Ishikawa (cell line): ENCODE results near the gene SMYD3.

Experiments
- YY1 ChIP-seq: IDR thresholded peaks from 2 replicates; pipeline ENCODE4 v1.6.1; 2012; ENCODE audit warnings: low read depth
- TF ChIP-seq, protein P1 (sequence below): IDR thresholded peaks from 2 replicates; pipeline ENCODE4 v1.6.1; 2012; ENCODE audit warnings: low read depth, mild to moderate bottlenecking

DNA sequence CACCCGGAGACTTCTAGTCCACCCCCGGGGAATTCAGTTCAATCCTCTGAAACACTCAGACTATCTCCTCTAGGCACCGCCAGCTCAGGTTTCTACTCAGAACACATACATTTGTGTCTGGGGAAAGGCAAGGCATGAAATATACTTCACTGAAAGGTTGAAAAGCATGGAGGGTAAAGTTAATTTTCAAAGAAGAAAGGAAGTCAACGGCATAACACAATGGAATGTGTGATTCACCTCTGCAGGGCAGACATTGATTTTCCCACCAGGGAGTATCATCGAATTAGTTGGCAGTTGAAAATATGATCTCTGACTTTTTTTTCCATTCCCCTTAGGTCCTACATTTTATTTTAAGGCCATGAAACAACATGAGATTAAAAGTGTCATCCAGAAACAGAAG, 669.4 kb downstream of the SMYD3 start:
- no peak for TF ChIP-seq YY1
- TF ChIP-seq, protein P1, sequence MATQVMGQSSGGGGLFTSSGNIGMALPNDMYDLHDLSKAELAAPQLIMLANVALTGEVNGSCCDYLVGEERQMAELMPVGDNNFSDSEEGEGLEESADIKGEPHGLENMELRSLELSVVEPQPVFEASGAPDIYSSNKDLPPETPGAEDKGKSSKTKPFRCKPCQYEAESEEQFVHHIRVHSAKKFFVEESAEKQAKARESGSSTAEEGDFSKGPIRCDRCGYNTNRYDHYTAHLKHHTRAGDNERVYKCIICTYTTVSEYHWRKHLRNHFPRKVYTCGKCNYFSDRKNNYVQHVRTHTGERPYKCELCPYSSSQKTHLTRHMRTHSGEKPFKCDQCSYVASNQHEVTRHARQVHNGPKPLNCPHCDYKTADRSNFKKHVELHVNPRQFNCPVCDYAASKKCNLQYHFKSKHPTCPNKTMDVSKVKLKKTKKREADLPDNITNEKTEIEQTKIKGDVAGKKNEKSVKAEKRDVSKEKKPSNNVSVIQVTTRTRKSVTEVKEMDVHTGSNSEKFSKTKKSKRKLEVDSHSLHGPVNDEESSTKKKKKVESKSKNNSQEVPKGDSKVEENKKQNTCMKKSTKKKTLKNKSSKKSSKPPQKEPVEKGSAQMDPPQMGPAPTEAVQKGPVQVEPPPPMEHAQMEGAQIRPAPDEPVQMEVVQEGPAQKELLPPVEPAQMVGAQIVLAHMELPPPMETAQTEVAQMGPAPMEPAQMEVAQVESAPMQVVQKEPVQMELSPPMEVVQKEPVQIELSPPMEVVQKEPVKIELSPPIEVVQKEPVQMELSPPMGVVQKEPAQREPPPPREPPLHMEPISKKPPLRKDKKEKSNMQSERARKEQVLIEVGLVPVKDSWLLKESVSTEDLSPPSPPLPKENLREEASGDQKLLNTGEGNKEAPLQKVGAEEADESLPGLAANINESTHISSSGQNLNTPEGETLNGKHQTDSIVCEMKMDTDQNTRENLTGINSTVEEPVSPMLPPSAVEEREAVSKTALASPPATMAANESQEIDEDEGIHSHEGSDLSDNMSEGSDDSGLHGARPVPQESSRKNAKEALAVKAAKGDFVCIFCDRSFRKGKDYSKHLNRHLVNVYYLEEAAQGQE, result no peak
